Fibroblast of pulmonary artery (primary cell): Measurements from ENCODE around the gene USP28.
"Not testable (repeated sequence)": the region's sequence is repeated elsewhere in the genome, so short reads cannot be mapped to it uniquely, and the experiment has no call there.

ENCODE experiments used
- DNase-seq: peaks from one replicate; pipeline ENCODE4 v3.0.0-alpha.2; 2010; ENCODE audit warnings: low read depth
- H3K4me3 ChIP-seq: replicated peaks from 2 replicates; pipeline ENCODE4 v1.5.1; 2011; ENCODE audit warnings: low read depth, mild to moderate bottlenecking, control low read depth, low read length, moderate library complexity
- CTCF ChIP-seq: IDR thresholded peaks from 2 replicates; pipeline ENCODE4 v1.5.1; 2011; ENCODE audit warnings: mild to moderate bottlenecking, control low read depth, low read length, inconsistent platforms; ENCODE audit errors: missing control alignments

Gene USP28

GRCh38 chr11:113875234-113876073 lies at the start of gene USP28:
USP28 (minus strand) TSS chr11:113875572; CDS start chr11:113875501, 71 bp downstream.
- no peak for TF ChIP-seq CTCF
- H3K4me3 ChIP-seq: peak within 1 kb of the TSS; percentile 80
- peak; percentile 97 for DNase-seq

- H3K4me3 ChIP-seq: no peak overlapping the region
- no peak for TF ChIP-seq CTCF
- no peak for DNase-seq
These were observed 48.2 kb upstream of the USP28 start for GRCh38 chr11:113923572-113923971.

GRCh38 chr11:113911491-113911890 lies 36.1 kb upstream of the USP28 start:
- DNase-seq: not testable (repeated sequence)

GRCh38 chr11:113908098-113908497 lies 32.7 kb upstream of the USP28 start:
- TF ChIP-seq CTCF: no peak
- no peak for DNase-seq
- no peak overlapping the region for H3K4me3 ChIP-seq

More at GRCh38 chr11:113911491-113911890, 36.1 kb upstream of the USP28 start:
- H3K4me3 ChIP-seq: not testable (repeated sequence)

- no peak overlapping the region for H3K4me3 ChIP-seq
- no peak for TF ChIP-seq CTCF
- no peak for DNase-seq
These were observed 32.3 kb upstream of the USP28 start for GRCh38 chr11:113907681-113908080.

- no peak for DNase-seq
- H3K4me3 ChIP-seq: no peak overlapping the region
- TF ChIP-seq CTCF: no peak
These were observed 31.8 kb upstream of the USP28 start for GRCh38 chr11:113907152-113907551.

- no peak overlapping the region for H3K4me3 ChIP-seq
- no peak for TF ChIP-seq CTCF
- no peak for DNase-seq
These were observed 31.1 kb upstream of the USP28 start for GRCh38 chr11:113906516-113906915.
